Mesendoderm (in vitro differentiated cells): ENCODE results near the gene DRGX.
A peak's percentile ranks its signal among the peaks of the same experiment; 100 is the strongest.

Experiments
- DNase-seq: peaks from one replicate; pipeline ENCODE4 v3.0.0; 2013
- H2AK5ac ChIP-seq: 2 replicates; pipeline ENCODE4 v1.6.1; 2013; ENCODE audit warnings: low read length, inconsistent platforms
- H2BK120ac ChIP-seq: 2 replicates; pipeline ENCODE4 v1.6.1; 2013; ENCODE audit warnings: low read depth, mild to moderate bottlenecking, low read length, moderate library complexity, mixed read lengths
- H2BK15ac ChIP-seq: replicated peaks from 2 replicates; pipeline ENCODE4 v1.6.1; 2013; ENCODE audit warnings: low read depth, mild to moderate bottlenecking, moderate library complexity
- H2BK5ac ChIP-seq: 2 replicates; pipeline ENCODE4 v1.6.1; 2013; ENCODE audit warnings: low read length, inconsistent platforms
- H3K18ac ChIP-seq: 2 replicates; pipeline ENCODE4 v1.6.1; 2013; ENCODE audit warnings: mild to moderate bottlenecking, low read length, mixed read lengths
- H3K23ac ChIP-seq: one replicate; pipeline ENCODE4 v1.6.1; 2013; ENCODE audit warnings: low read length
- H3K27ac ChIP-seq: 2 replicates; pipeline ENCODE4 v1.5.1; 2013; ENCODE audit warnings: low read depth, mild to moderate bottlenecking, inconsistent platforms, low read length, moderate library complexity
- H3K27me3 ChIP-seq: 2 replicates; pipeline ENCODE4 v1.6.1; 2013; ENCODE audit warnings: low read length, control low read depth, mild to moderate bottlenecking, inconsistent platforms; ENCODE audit not compliant: insufficient read depth, poor library complexity
- H3K36me3 ChIP-seq: 2 replicates; pipeline ENCODE4 v1.6.1; 2013; ENCODE audit warnings: low read length, inconsistent platforms; ENCODE audit not compliant: control insufficient read depth, insufficient read depth
- H3K4ac ChIP-seq: one replicate; pipeline ENCODE4 v1.6.1; 2013; ENCODE audit warnings: low read depth, mild to moderate bottlenecking, low read length, moderate library complexity
- H3K4me1 ChIP-seq: 2 replicates; pipeline ENCODE4 v1.6.1; 2013; ENCODE audit warnings: low read depth, low read length, inconsistent platforms; ENCODE audit not compliant: control insufficient read depth
- H3K4me2 ChIP-seq: 2 replicates; pipeline ENCODE4 v1.6.1; 2013; ENCODE audit warnings: low read length
- H3K4me3 ChIP-seq: 2 replicates; pipeline ENCODE4 v1.5.1; 2013; ENCODE audit warnings: mild to moderate bottlenecking, low read length
- H3K56ac ChIP-seq: one replicate; pipeline ENCODE4 v1.6.1; 2013; ENCODE audit warnings: low read length
- H3K79me1 ChIP-seq: 2 replicates; pipeline ENCODE4 v1.6.1; 2013; ENCODE audit warnings: low read length, inconsistent platforms
- H3K79me2 ChIP-seq: 2 replicates; pipeline ENCODE4 v1.6.1; 2013; ENCODE audit warnings: mild to moderate bottlenecking, low read length; ENCODE audit not compliant: control insufficient read depth, insufficient read depth
- H3K9ac ChIP-seq: 2 replicates; pipeline ENCODE4 v1.6.1; 2013; ENCODE audit warnings: low read length, inconsistent platforms
- H4K5ac ChIP-seq: one replicate; pipeline ENCODE4 v1.6.1; 2013; ENCODE audit warnings: low read length
- H4K8ac ChIP-seq: one replicate; pipeline ENCODE4 v1.6.1; 2013; ENCODE audit warnings: low read depth, mild to moderate bottlenecking, control low read depth, low read length, moderate library complexity
- WGBS: extraction: QIAGEN DNeasy Blood & Tissue Kit; methylation state at CpG from one replicate; pipeline ENCODE4 v1.1.7; 2013; ENCODE audit warnings: low lambda C conversion rate, missing lambda C conversion rate; ENCODE audit not compliant: insufficient coverage; ENCODE audit errors: extremely low coverage; 5-methylcytosine and 5-hydroxymethylcytosine counted together

The DRGX gene

DNA sequence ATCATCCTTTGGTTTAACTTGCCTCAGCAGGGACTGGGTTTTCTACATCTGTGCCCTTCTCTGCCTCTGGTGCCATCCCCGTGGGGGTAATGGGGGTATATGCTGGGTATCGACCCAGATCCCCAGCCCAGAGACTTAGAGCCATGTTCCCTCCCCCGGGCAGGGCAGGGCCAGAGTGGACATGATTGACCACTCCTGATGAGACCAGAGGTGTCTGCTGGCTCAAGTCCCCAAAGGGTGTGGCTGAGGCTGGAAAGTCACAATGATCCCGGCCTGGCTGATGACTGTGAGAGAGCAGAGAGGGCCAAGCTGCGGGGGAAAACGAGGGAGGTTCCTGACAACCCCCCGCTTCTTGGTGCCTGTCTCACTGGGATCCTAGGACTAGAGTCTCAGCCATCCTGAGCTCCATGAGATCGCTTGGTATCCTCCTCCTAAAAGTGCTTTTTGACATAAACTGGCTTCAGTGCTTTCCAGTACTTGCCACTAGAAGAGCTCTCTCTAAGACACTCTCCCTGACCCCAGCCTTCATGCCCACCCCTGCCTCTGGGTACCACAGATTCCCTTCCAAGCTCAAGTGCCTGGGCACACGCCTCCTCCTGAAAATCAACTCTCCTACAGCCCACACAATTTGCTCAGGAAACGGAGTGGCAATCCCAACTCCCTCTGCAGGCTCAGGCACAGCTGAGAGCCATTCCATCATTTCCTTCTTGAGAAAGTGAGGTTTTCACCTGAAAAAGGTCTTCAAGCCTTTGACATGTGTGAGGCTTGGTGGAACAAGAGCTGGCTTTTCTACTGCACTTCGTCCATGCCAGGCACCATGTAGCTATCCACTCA, 33.9 kb downstream of the DRGX start:
- Histone ChIP-seq H3K4ac (no peak overlapping the region), H3K79me2 (no peaks in the 10 kb centered on the region), H3K4me3 (no peak overlapping the region), H3K9ac (no peak overlapping the region), H3K4me1 (peaks cover 8% of the 10 kb centered on the region), H2AK5ac (no peak overlapping the region), H3K79me1 (no peaks in the 10 kb centered on the region), H3K36me3 (no peaks in the 10 kb centered on the region), H3K23ac (no peak overlapping the region), H2BK5ac (no peak overlapping the region), H3K27me3 (no peaks in the 10 kb centered on the region), H3K27ac (no peak overlapping the region), H2BK15ac (no peak overlapping the region), H2BK120ac (no peak overlapping the region), H4K5ac (no peak overlapping the region), H4K8ac (no peak overlapping the region), H3K56ac (no peak overlapping the region), H3K18ac (no peak overlapping the region), H3K4me2 (no peak overlapping the region)
- no CpG with 5 or more reads among the region's 11 CpGs for WGBS
- no peak for DNase-seq

DNA sequence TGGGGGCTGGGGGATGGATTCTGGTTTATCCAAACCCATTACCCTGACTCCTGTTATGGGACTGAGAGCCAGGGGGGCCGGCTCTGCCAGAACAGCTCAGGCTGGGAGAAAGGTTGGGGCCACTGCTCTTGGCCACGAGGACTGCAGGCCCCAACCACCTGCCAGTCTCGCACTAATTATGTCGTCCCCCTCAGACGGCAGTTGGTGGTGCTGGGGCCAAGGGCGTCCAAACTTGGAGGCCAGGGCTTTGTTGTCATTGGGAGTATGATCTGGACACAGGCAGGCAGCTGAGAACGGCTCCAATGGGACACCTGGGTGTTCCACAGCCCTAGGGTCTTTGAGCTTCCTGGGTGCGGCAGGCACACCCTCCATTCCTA, 34.7 kb downstream of the DRGX start:
- no peak overlapping the region for H3K4me2 ChIP-seq

DNA sequence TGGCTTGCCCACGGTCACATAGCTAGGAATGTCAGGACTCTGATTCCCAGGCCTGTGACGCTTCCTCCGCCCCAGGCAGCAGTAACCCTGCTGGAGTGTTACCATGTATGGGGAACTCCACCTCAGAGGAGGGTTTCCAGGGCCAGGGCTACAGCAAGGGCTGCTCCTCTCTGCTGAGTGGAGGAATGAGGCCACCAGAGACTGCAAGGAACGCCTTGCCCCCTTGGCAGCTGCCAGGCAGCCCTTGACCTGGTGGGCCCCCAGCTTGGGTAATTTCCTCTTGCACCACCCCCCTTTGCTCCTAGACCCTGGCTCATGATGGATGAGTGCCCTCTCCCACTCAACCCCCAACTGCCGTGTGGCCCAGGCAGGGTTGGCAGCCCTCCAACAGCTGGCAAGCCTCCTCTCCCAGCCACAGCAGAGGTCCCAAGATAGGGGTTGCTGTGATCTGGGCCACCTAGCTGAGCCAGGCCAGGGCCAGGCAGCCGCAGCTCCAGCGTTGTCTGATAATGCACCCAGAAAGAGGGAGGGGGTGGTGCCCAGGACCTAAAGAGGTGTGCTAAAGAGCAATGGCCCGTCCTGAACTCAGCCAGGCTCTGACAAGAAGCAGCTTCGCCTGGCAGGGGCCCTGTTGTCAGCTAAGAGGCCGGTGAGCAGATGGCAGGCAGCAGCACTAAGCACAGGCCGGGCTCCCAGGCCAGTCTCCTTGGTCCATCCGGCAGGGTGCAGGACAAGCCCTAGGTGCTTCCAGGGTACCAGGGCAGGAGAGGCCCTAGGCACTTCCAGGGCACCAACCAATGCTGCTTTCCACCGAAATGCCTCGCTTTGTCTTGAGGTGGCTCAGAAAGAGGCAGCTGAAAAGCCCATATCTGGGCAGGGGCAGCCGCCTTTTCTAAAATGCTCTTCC, 35.4 kb downstream of the DRGX start:
- Histone ChIP-seq H3K4me2 (no peak overlapping the region), H2BK5ac (peak overlapping the region; percentile 80), H3K56ac (peak overlapping the region; percentile 59), H3K79me2 (no peaks in the 10 kb centered on the region), H3K79me1 (no peaks in the 10 kb centered on the region), H3K9ac (no peak overlapping the region), H4K5ac (no peak overlapping the region), H3K23ac (peak overlapping the region; percentile 80), H3K36me3 (no peaks in the 10 kb centered on the region), H3K18ac (peak overlapping the region; percentile 1), H2BK15ac (no peak overlapping the region), H4K8ac (no peak overlapping the region), H2AK5ac (no peak overlapping the region), H3K27ac (no peak overlapping the region), H2BK120ac (no peak overlapping the region), H3K4ac (no peak overlapping the region), H3K4me1 (peaks cover 8% of the 10 kb centered on the region), H3K27me3 (no peaks in the 10 kb centered on the region), H3K4me3 (no peak overlapping the region)
- no CpG with 5 or more reads among the region's 15 CpGs for WGBS
- DNase-seq, result peak; percentile 86

More for the DNA sequence above, 34.7 kb downstream of the DRGX start:
- H3K18ac ChIP-seq, result no peak overlapping the region
- no peak for DNase-seq
- H2BK120ac ChIP-seq, result no peak overlapping the region
- H3K4ac ChIP-seq, result no peak overlapping the region
- no peak overlapping the region for H3K9ac ChIP-seq
- H3K27me3 ChIP-seq, result no peaks in the 10 kb centered on the region
- no peaks in the 10 kb centered on the region for H3K79me2 ChIP-seq
- no peak overlapping the region for H2BK15ac ChIP-seq
- H3K56ac ChIP-seq, result no peak overlapping the region
- H3K4me3 ChIP-seq, result no peak overlapping the region
- WGBS, result no CpG with 5 or more reads among the region's 8 CpGs
- H4K8ac ChIP-seq, result no peak overlapping the region
- no peak overlapping the region for H4K5ac ChIP-seq
- no peak overlapping the region for H2AK5ac ChIP-seq
- no peak overlapping the region for H3K27ac ChIP-seq
- H3K36me3 ChIP-seq, result no peaks in the 10 kb centered on the region
- no peak overlapping the region for H2BK5ac ChIP-seq
- no peak overlapping the region for H3K23ac ChIP-seq
- H3K79me1 ChIP-seq, result no peaks in the 10 kb centered on the region
- H3K4me1 ChIP-seq, result peaks cover 8% of the 10 kb centered on the region

DNA sequence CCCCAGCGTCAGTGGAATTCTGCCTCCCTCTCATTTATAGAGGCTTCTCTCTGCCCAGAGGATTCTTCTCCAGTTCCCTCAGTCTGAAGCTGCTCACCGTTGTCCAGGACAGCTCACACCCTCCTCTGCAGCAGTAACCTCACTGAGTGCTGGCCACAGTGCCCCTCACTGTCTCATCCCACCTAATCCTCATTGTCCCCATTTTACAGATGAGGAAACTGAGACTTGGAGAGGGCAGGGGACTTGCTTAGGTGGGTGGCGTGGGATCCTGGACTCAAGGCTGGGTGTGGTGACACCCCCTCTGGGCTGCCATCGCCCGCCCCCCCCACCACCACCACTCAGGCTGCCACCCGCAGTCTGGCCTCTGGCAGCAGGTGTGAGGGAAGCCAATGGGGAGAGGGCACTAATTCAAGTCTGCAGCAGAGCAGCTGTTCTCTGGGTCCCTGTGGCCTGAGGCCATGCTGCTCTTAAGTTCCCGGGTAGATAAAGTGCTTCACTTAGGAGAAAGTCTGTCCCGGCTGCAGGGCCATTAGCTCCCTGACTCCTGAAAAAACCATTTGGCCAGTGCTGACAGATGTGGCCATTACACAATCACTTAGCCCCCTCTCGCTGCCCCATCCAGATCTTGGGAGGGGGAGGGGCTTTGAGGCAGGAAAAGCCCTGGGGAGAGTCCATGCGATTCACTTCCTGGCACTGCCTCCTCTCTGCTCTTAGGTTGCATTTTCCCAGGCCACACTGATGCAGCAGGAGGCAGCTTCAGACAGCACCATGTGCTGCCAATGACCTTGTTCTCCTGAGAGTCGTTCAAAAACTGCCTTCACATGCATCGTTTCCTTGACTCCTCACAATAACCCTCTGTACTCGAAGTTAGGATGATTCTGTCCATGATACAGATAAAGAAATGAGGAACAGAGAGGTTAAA, 36.3 kb downstream of the DRGX start:
- no peak overlapping the region for H3K18ac ChIP-seq
- H2AK5ac ChIP-seq, result no peak overlapping the region
- no peak overlapping the region for H2BK15ac ChIP-seq
- H3K56ac ChIP-seq, result peak overlapping the region; percentile 60
- peak; percentile 96 for DNase-seq
- peak overlapping the region; percentile 45 for H3K23ac ChIP-seq
- no peaks in the 10 kb centered on the region for H3K36me3 ChIP-seq
- H3K79me2 ChIP-seq, result no peaks in the 10 kb centered on the region
- no peak overlapping the region for H3K27ac ChIP-seq
- no peak overlapping the region for H3K4ac ChIP-seq
- no peak overlapping the region for H4K8ac ChIP-seq
- H3K4me3 ChIP-seq, result no peak overlapping the region
- no peaks in the 10 kb centered on the region for H3K79me1 ChIP-seq
- H3K4me2 ChIP-seq, result no peak overlapping the region
- peak overlapping the region; percentile 80 for H2BK5ac ChIP-seq
- H3K4me1 ChIP-seq, result peaks cover 8% of the 10 kb centered on the region
- no peaks in the 10 kb centered on the region for H3K27me3 ChIP-seq
- no peak overlapping the region for H4K5ac ChIP-seq
- no peak overlapping the region for H3K9ac ChIP-seq
- H2BK120ac ChIP-seq, result no peak overlapping the region
- no CpG with 5 or more reads among the region's 13 CpGs for WGBS

DNA sequence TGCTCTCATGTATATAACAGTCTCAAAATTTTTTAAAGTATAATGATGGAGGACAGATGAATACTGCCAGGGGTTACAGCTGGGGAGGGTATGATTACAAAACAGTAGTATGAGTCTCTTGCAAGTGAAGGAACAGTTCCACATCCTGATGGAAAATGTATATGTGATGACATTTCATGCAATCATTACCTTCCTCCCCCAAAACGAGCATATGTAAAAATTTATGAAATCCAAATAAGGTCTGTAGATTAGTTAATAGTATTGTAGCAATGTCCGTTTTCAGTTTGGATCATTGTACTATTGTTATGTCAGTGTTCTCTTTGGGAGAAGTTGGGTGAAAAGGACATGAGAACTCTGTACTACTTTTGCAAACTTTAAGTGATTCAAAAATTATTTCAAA, 38.0 kb downstream of the DRGX start:
- H2BK5ac ChIP-seq, result no peak overlapping the region
- H2BK15ac ChIP-seq, result no peak overlapping the region
- no peaks in the 10 kb centered on the region for H3K79me1 ChIP-seq
- H3K4me3 ChIP-seq, result no peak overlapping the region
- H3K56ac ChIP-seq, result no peak overlapping the region
- H3K27ac ChIP-seq, result no peak overlapping the region
- WGBS, result no CpG with 5 or more reads among the region's 2 CpGs
- peaks cover 8% of the 10 kb centered on the region for H3K4me1 ChIP-seq
- no peak overlapping the region for H4K5ac ChIP-seq
- H3K4ac ChIP-seq, result no peak overlapping the region
- DNase-seq, result no peak
- H3K36me3 ChIP-seq, result no peaks in the 10 kb centered on the region
- H3K23ac ChIP-seq, result no peak overlapping the region
- no peak overlapping the region for H2AK5ac ChIP-seq
- no peak overlapping the region for H3K9ac ChIP-seq
- H3K27me3 ChIP-seq, result no peaks in the 10 kb centered on the region
- no peak overlapping the region for H4K8ac ChIP-seq
- no peak overlapping the region for H2BK120ac ChIP-seq
- no peak overlapping the region for H3K4me2 ChIP-seq
- no peaks in the 10 kb centered on the region for H3K79me2 ChIP-seq
- no peak overlapping the region for H3K18ac ChIP-seq
